CD4-positive, alpha-beta T cell treated with Interleukin-4 for 4 hours (primary cell): ENCODE measurements around the gene FOXD4L5.
"Not testable (repeated sequence)": the region's sequence is repeated elsewhere in the genome, so short reads cannot be mapped to it uniquely, and the experiment has no call there.

Experiments used
- DNase-seq: peaks from one replicate; pipeline ENCODE4 v3.0.0-alpha.2; 2020

Gene FOXD4L5

GRCh38 chr9:65285109-65285508 is at the start of gene FOXD4L5:
Gene FOXD4L5, minus strand, starts transcription at chr9:65285209. Its CDS starts 832 bp downstream, at chr9:65284377.
- DNase-seq = not testable (repeated sequence)

- not testable (repeated sequence) for DNase-seq
These were observed 1.1 kb downstream of the FOXD4L5 start for GRCh38 chr9:65283943-65284342.

- not testable (repeated sequence) for DNase-seq
These were observed 2.0 kb downstream of the FOXD4L5 start for GRCh38 chr9:65282976-65283375.
